Measurements from ENCODE around the gene SLC35F6.
"Not testable (repeated sequence)": the region's sequence is repeated elsewhere in the genome, so short reads cannot be mapped to it uniquely, and the experiment has no call there.

The SLC35F6 gene

GRCh38 chr2:26785431-26786206, 21.5 kb downstream of the SLC35F6 start, which contains the start of gene CENPA:
CENPA (plus strand) TSS chr2:26786056; CDS start chr2:26786197, 141 bp downstream.
- DNase-seq: peak; percentile 99

GRCh38 chr2:26786207-26787028, 22.3 kb downstream of the SLC35F6 start:
- DNase-seq: no peak

GRCh38 chr2:26792720-26793119, 28.6 kb downstream of the SLC35F6 start:
- no peak for DNase-seq

- no peak for DNase-seq
Measured at GRCh38 chr2:26793518-26793917, 29.4 kb downstream of the SLC35F6 start.

GRCh38 chr2:26795135-26795534, 31.1 kb downstream of the SLC35F6 start:
- DNase-seq: not testable (repeated sequence)

- no peak for DNase-seq
Measured at GRCh38 chr2:26801328-26801727, 37.2 kb downstream of the SLC35F6 start.

GRCh38 chr2:26801796-26802195, 37.7 kb downstream of the SLC35F6 start:
- no peak for DNase-seq

GRCh38 chr2:26805241-26805676, 41.2 kb downstream of the SLC35F6 start:
- DNase-seq: peak; percentile 94

- peak; percentile 39 for DNase-seq
Measured at GRCh38 chr2:26807788-26808460, 43.8 kb downstream of the SLC35F6 start.

- DNase-seq: no peak
Measured at GRCh38 chr2:26809211-26809610, 45.1 kb downstream of the SLC35F6 start.

- no peak for DNase-seq
Measured at GRCh38 chr2:26809876-26810577, 45.9 kb downstream of the SLC35F6 start.

GRCh38 chr2:26811261-26811660, 47.2 kb downstream of the SLC35F6 start:
- DNase-seq: no peak

GRCh38 chr2:26811791-26812694, 48.0 kb downstream of the SLC35F6 start:
- DNase-seq: no peak

- DNase-seq: no peak
Measured at GRCh38 chr2:26812731-26813130, 48.6 kb downstream of the SLC35F6 start.

- DNase-seq: not testable (repeated sequence)
Measured at GRCh38 chr2:26814072-26814765, 50.1 kb downstream of the SLC35F6 start.

GRCh38 chr2:26816893-26817292, 52.8 kb downstream of the SLC35F6 start:
- peak; percentile 33 for DNase-seq

GRCh38 chr2:26818255-26818654, 54.2 kb downstream of the SLC35F6 start:
- no peak for DNase-seq

- DNase-seq: no peak
Measured at GRCh38 chr2:26818972-26819371, 54.9 kb downstream of the SLC35F6 start.

- DNase-seq: no peak
Measured at GRCh38 chr2:26820932-26821331, 56.8 kb downstream of the SLC35F6 start.

- DNase-seq: no peak
Measured at GRCh38 chr2:26822877-26823276, 58.8 kb downstream of the SLC35F6 start.

All from NCI-H226 (cell line).